Upper lobe of left lung (tissue), 6 donors: Measurements from ENCODE around the gene MLXIPL. TPM values are rescaled to one million over a fixed set of nuclear protein-coding genes. Genes with fewer than 3 reads are reported as not detected.

Source experiments
- ATAC-seq, 2 donors: fragments of 200-7000 bp; cut with Tn5 transposase; one replicate each; pipeline ENCODE4 v1.9.1; 2022; ENCODE audit warnings: mild to moderate bottlenecking in 2 of 2, moderate library complexity in 2 of 2; ENCODE audit not compliant: low FRiP score in 2 of 2
- DNase-seq, 2 donors: peaks; one replicate each; pipeline ENCODE4 v3.0.0-alpha.2; 2019 to 2020
- H3K27ac ChIP-seq, 4 donors: fragments of 200-600 bp; sonication (generic); one replicate each; pipeline ENCODE4 v1.5.1; 2016 to 2019
- H3K27me3 ChIP-seq, 4 donors: fragments of 200-600 bp; sonication (generic); one replicate each; pipeline ENCODE4 v1.5.1; 2017 to 2019
- H3K36me3 ChIP-seq, 4 donors: fragments of 200-600 bp; sonication (generic); one replicate each; pipeline ENCODE4 v1.5.1; 2016 to 2019
- H3K4me1 ChIP-seq, 4 donors: fragments of 200-600 bp; sonication (generic); one replicate each; pipeline ENCODE4 v1.5.1; 2018 to 2019
- H3K4me3 ChIP-seq, 4 donors: fragments of 200-600 bp; sonication (generic); one replicate each; pipeline ENCODE4 v1.5.1; 2017 to 2019; ENCODE audit warnings: mild to moderate bottlenecking in 2 of 4, moderate library complexity in 1 of 4
- H3K9me3 ChIP-seq, 4 donors: fragments of 200-600 bp; sonication (generic); one replicate each; pipeline ENCODE4 v1.5.1; 2018 to 2019
- CTCF ChIP-seq, 6 experiments: fragments of 450-650 bp in 4 of 6; fragments of 200-600 bp in 2 of 6; sonication (generic) in 2 of 6; IDR thresholded peaks; one replicate each; pipeline ENCODE4 v1.5.1; 2016 to 2019; ENCODE audit warnings: antibody characterized with exemption in 6 of 6
- EP300 ChIP-seq, 4 donors: sonication (generic); formaldehyde crosslinking; IDR thresholded peaks; one replicate each; pipeline ENCODE4 v1.5.1; 2017; ENCODE audit warnings: antibody characterized with exemption in 4 of 4, control low read depth in 2 of 4
- POLR2A ChIP-seq, 4 donors: fragments of 450-650 bp; IDR thresholded peaks; one replicate each; pipeline ENCODE4 v1.5.1; 2016 to 2017; ENCODE audit warnings: antibody characterized with exemption in 4 of 4, mild to moderate bottlenecking in 2 of 4
- POLR2AphosphoS5 ChIP-seq, 2 donors: sonication (generic); formaldehyde crosslinking; IDR thresholded peaks; one replicate each; pipeline ENCODE4 v1.5.1; 2017; ENCODE audit warnings: antibody characterized with exemption in 2 of 2
- WGBS, 2 donors: methylation state at CpG; one replicate each; pipeline ENCODE4 v1.1.5; 2017 to 2018; 5-methylcytosine and 5-hydroxymethylcytosine counted together
- total RNA-seq, 6 donors: library from RNA; depleted of rRNA in 4 of 6; stranded (reverse); fragments of >200 nt in 4 of 6; gene quantifications; one replicate each; pipeline versions ENCODE4 v1.1.0 to v1.2.1, GENCODE V29; 2016 to 2021
- donor health status: DM: no; HTN: no; CAD: no; lungs with moderate emphysema.
- donor health status: DM: no; HTN: yes; CAD: no; lungs with severe emphysema.

Gene MLXIPL
- total RNA-seq, 6 donors from 2014 or later, result 8.1 to 39.8 (median 14.4) TPM

GRCh38 chr7:73565675-73566340 is 58.5 kb downstream of the MLXIPL start:
- 41 to 43% methylated on average over 7 of the region's 7 CpGs for WGBS, 2 donors
- DNase-seq (no peak), ATAC-seq (no peak)
- H3K9me3 ChIP-seq, result no peaks in the 10 kb centered on the region
- H3K36me3 ChIP-seq, result peaks cover 9 to 16% (median 12%) of the 10 kb centered on the region in 4 donors
- peak overlapping the region in 3 of 4 donors; percentile 24 to 40 (median 37) for H3K4me3 ChIP-seq
- no peaks in the 10 kb centered on the region for H3K27me3 ChIP-seq
- H3K4me1 ChIP-seq, result peaks cover 3 to 8% (median 5%) of the 10 kb centered on the region in 4 donors
- TF ChIP-seq EP300 (IDR thresholded peaks at IDR 0.05), result no peak
- no peak for TF ChIP-seq POLR2A (IDR thresholded peaks at IDR 0.05)
- no peak for TF ChIP-seq POLR2AphosphoS5 (IDR thresholded peaks at IDR 0.05)
- TF ChIP-seq CTCF (IDR thresholded peaks at IDR 0.05), result no peak
- H3K27ac ChIP-seq, result peak overlapping the region in 3 of 4 donors; percentile 32 to 53 (median 39)

- H3K27ac ChIP-seq, result no peak overlapping the region
- 68 to 69% methylated on average over 11 of the region's 11 CpGs for WGBS, 2 donors
- H3K36me3 ChIP-seq, result no peaks in the 10 kb centered on the region
- H3K4me1 ChIP-seq, result peaks cover 10 to 21% (median 16%) of the 10 kb centered on the region in 4 donors
- ATAC-seq (no peak), DNase-seq (no peak)
- no peaks in the 10 kb centered on the region for H3K27me3 ChIP-seq
- no peak overlapping the region for H3K4me3 ChIP-seq
- TF ChIP-seq POLR2A (IDR thresholded peaks at IDR 0.05) (no peak), CTCF (IDR thresholded peaks at IDR 0.05) (no peak), EP300 (IDR thresholded peaks at IDR 0.05) (no peak), POLR2AphosphoS5 (IDR thresholded peaks at IDR 0.05) (no peak)
- H3K9me3 ChIP-seq, result no peaks in the 10 kb centered on the region
These were observed 64.0 kb downstream of the MLXIPL start for GRCh38 chr7:73560109-73560835.

GRCh38 chr7:73557397-73558257 is 66.7 kb downstream of the MLXIPL start, which contains the start of gene BCL7B:
Gene BCL7B (minus strand): TSS chr7:73557690. CDS start chr7:73557578, 112 bp downstream.
- no peaks in the 10 kb centered on the region for H3K27me3 ChIP-seq
- peaks cover 4 to 11% (median 7%) of the 10 kb centered on the region in 4 donors for H3K36me3 ChIP-seq
- ATAC-seq (peak; percentile 82 to 84), DNase-seq (peak; percentile 70 to 97)
- H3K4me1 ChIP-seq, result peaks cover 12 to 37% (median 21%) of the 10 kb centered on the region in 4 donors
- no peaks in the 10 kb centered on the region for H3K9me3 ChIP-seq
- H3K4me3 ChIP-seq, result peak within 1 kb of the TSS; percentile 27 to 86 (median 70)
- TF ChIP-seq POLR2AphosphoS5 (IDR thresholded peaks at IDR 0.05), result peak; percentile 25 to 67
- TF ChIP-seq CTCF (IDR thresholded peaks at IDR 0.05), result peak in 2 of 6 experiments; percentile 17 to 23
- peak in 3 of 4 donors; percentile 43 to 82 (median 80) for TF ChIP-seq POLR2A (IDR thresholded peaks at IDR 0.05)
- TF ChIP-seq EP300 (IDR thresholded peaks at IDR 0.05), result no peak
- 11 to 16% methylated on average over 22 to 26 of the region's 83 CpGs for WGBS, 2 donors
- H3K27ac ChIP-seq, result peak within 1 kb of the TSS; percentile 95 to 100 (median 100)

- Histone ChIP-seq H3K27ac (peak overlapping the region; percentile 95 to 100 (median 100)), H3K4me1 (peaks cover 12 to 42% (median 21%) of the 10 kb centered on the region in 4 donors), H3K27me3 (no peaks in the 10 kb centered on the region), H3K9me3 (no peaks in the 10 kb centered on the region), H3K36me3 (peaks cover 6 to 17% (median 11%) of the 10 kb centered on the region in 4 donors), H3K4me3 (peak overlapping the region; percentile 27 to 86 (median 70))
- no peak for TF ChIP-seq POLR2A (IDR thresholded peaks at IDR 0.05)
- peak in 1 of 2 donors; percentile 70 for TF ChIP-seq POLR2AphosphoS5 (IDR thresholded peaks at IDR 0.05)
- TF ChIP-seq CTCF (IDR thresholded peaks at IDR 0.05), result no peak
- no peak for TF ChIP-seq EP300 (IDR thresholded peaks at IDR 0.05)
- DNase-seq (peak; percentile 98 to 99), ATAC-seq (peak; percentile 97 to 99)
- WGBS, 2 donors, result 0 to 4% methylated on average over 5 to 24 of the region's 36 CpGs
These were observed 67.3 kb downstream of the MLXIPL start for GRCh38 chr7:73557108-73557396.
